Stimulated activated naive B cell treated with anti-CD40 and anti-IgM and Interleukin-4, amounts not matched to agents 10 μg/mL and 1 μg/mL and 100 μg/mL, for 72 hours (primary cell): Measurements from ENCODE around the gene SCD5.

Experiments
- ATAC-seq, 2 donors: fragments of 150-1000 bp; cut with Tn5 transposase; replicated peaks; 2 replicates each; pipeline ENCODE4 v1.10.0; 2021; ENCODE audit warnings: moderate library complexity in 1 of 2
- DNase-seq: peaks from one replicate; pipeline ENCODE4 v3.0.0; 2021
- H3K27ac Mint-ChIP-seq: one replicate; pipeline ENCODE4 v1.8.0; 2022; ENCODE audit warnings: mild to moderate bottlenecking, mixed read lengths
- H3K27me3 Mint-ChIP-seq, 2 donors: one replicate each; pipeline ENCODE4 v1.8.0; 2022; ENCODE audit warnings: mixed read lengths in 2 of 2
- H3K36me3 Mint-ChIP-seq, 2 donors: one replicate each; pipeline ENCODE4 v1.8.0; 2022; ENCODE audit warnings: mixed read lengths in 2 of 2, mild to moderate bottlenecking in 1 of 2
- H3K4me1 Mint-ChIP-seq, 2 donors: one replicate each; pipeline ENCODE4 v1.8.0; 2022; ENCODE audit warnings: mixed read lengths in 2 of 2, mild to moderate bottlenecking in 1 of 2
- H3K4me3 Mint-ChIP-seq, 2 donors: one replicate each; pipeline ENCODE4 v1.8.0; 2022; ENCODE audit warnings: mild to moderate bottlenecking in 2 of 2, mixed read lengths in 2 of 2, moderate library complexity in 1 of 2
- H3K9me3 Mint-ChIP-seq, 2 donors: one replicate each; pipeline ENCODE4 v1.8.0; 2022; ENCODE audit warnings: mixed read lengths in 2 of 2, mild to moderate bottlenecking in 1 of 2

Gene SCD5

DNA sequence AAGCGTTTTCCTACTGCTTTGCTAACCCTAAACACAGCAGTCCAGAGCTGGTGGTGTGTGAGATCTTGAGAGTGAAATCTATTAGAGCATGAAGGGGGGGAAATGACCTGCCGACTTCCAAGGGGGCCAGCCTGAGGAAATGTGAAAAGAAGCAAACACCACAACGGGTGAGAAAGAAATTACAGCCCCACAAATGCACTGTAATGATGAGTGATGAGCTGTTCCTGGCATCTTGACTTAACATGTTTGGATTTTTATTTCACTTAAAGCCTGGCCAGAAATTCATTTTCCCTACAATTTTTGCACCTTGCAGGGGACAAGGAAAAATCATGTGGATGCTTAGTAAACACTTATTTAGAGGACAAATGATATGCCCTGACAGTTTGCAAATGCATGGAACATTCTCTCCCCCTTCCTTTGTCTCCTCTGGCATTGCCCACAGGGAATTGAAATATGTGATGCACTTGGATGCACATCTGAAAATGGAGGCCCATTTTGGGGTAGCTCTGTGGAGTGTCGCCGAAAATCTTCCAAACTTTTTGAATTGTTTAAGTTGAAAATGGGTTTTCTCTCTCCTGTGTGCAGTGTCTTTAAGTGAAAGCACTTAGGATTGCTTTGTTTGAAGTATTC, 152.5 kb downstream of the SCD5 start:
- no peaks in the 10 kb centered on the region for H3K36me3 Mint-ChIP-seq
- no peaks in the 10 kb centered on the region for H3K4me1 Mint-ChIP-seq
- no peak overlapping the region for H3K27ac Mint-ChIP-seq
- no peak for ATAC-seq
- no peaks in the 10 kb centered on the region for H3K9me3 Mint-ChIP-seq
- DNase-seq: no peak
- H3K27me3 Mint-ChIP-seq: no peaks in the 10 kb centered on the region
- no peak overlapping the region for H3K4me3 Mint-ChIP-seq

- no peak overlapping the region for H3K4me3 Mint-ChIP-seq
- no peaks in the 10 kb centered on the region for H3K27me3 Mint-ChIP-seq
- no peak for DNase-seq
- H3K4me1 Mint-ChIP-seq: no peaks in the 10 kb centered on the region
- no peaks in the 10 kb centered on the region for H3K36me3 Mint-ChIP-seq
- no peak for ATAC-seq
- no peaks in the 10 kb centered on the region for H3K9me3 Mint-ChIP-seq
- H3K27ac Mint-ChIP-seq: no peak overlapping the region
Observed at GRCh38 chr4:82644734-82645126, 153.9 kb downstream of the SCD5 start.

- DNase-seq (no peak), ATAC-seq (no peak)
- no peaks in the 10 kb centered on the region for H3K9me3 Mint-ChIP-seq
- H3K36me3 Mint-ChIP-seq: no peaks in the 10 kb centered on the region
- no peaks in the 10 kb centered on the region for H3K27me3 Mint-ChIP-seq
- H3K4me1 Mint-ChIP-seq: no peaks in the 10 kb centered on the region
- H3K27ac Mint-ChIP-seq: no peak overlapping the region
- no peak overlapping the region for H3K4me3 Mint-ChIP-seq
Observed at GRCh38 chr4:82643994-82644733, 154.4 kb downstream of the SCD5 start.

GRCh38 chr4:82642331-82642730, 156.3 kb downstream of the SCD5 start:
- DNase-seq: no peak
- H3K36me3 Mint-ChIP-seq: no peaks in the 10 kb centered on the region
- H3K9me3 Mint-ChIP-seq: peaks cover 0 to 1% of the 10 kb centered on the region in 2 donors
- H3K4me3 Mint-ChIP-seq: no peak overlapping the region
- no peaks in the 10 kb centered on the region for H3K27me3 Mint-ChIP-seq
- ATAC-seq: peak in 1 of 2 donors; percentile 31
- no peak overlapping the region for H3K27ac Mint-ChIP-seq
- no peaks in the 10 kb centered on the region for H3K4me1 Mint-ChIP-seq

- peaks cover 0 to 1% of the 10 kb centered on the region in 2 donors for H3K9me3 Mint-ChIP-seq
- H3K4me3 Mint-ChIP-seq: no peak overlapping the region
- ATAC-seq (no peak), DNase-seq (no peak)
- H3K4me1 Mint-ChIP-seq: no peaks in the 10 kb centered on the region
- H3K27me3 Mint-ChIP-seq: no peaks in the 10 kb centered on the region
- H3K36me3 Mint-ChIP-seq: no peaks in the 10 kb centered on the region
- H3K27ac Mint-ChIP-seq: no peak overlapping the region
Observed at GRCh38 chr4:82640540-82640939, 158.1 kb downstream of the SCD5 start.

GRCh38 chr4:82639971-82640370, 158.6 kb downstream of the SCD5 start:
- ATAC-seq (no peak), DNase-seq (no peak)
- Mint-ChIP-seq H3K9me3 (peaks cover 0 to 1% of the 10 kb centered on the region in 2 donors), H3K27me3 (no peaks in the 10 kb centered on the region), H3K4me1 (no peaks in the 10 kb centered on the region), H3K4me3 (no peak overlapping the region), H3K27ac (no peak overlapping the region), H3K36me3 (no peaks in the 10 kb centered on the region)

DNA sequence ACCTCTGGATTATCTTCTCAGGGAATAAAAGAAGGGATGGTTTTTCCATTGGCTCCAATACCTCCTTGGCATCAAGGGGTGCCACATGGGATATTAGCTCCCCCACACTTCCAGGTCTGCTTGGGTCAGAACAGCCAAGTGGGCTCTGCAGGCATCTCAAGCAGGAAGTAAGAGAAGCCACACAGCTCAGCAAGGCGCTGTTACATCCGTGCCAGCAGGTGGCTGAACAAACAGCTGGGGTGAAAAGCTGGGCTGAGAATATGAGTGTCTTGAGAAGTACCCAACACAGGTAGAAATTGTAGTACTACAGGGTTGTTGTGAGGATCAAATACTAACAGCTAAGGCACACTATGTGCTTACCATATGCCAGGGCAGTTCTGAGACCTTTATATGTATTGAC, 160.1 kb downstream of the SCD5 start:
- Mint-ChIP-seq H3K9me3 (peaks cover 0 to 3% of the 10 kb centered on the region in 2 donors), H3K36me3 (no peaks in the 10 kb centered on the region), H3K27ac (no peak overlapping the region), H3K4me3 (no peak overlapping the region), H3K27me3 (no peaks in the 10 kb centered on the region), H3K4me1 (no peaks in the 10 kb centered on the region)
- ATAC-seq (no peak), DNase-seq (no peak)

DNA sequence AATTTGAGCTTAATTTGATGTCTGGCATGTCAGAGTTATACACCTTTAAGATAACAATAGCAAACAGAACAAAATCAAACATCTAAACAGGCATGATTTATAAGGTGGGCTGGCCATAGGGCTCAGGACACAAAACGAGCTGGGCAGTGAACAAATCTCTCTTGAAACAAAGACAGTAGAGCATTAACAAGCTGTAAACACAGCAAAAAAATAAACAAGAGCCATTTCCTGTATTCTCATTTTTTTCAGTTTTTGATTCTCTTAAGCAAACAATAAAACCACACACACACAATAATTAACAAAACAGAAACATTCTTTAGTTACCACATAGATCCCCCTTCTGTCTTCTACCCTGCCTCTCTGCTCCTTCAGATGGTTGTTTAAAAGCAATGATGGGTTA, 168.5 kb downstream of the SCD5 start:
- ATAC-seq: no peak
- no peaks in the 10 kb centered on the region for H3K36me3 Mint-ChIP-seq
- no peak overlapping the region for H3K4me3 Mint-ChIP-seq
- no peaks in the 10 kb centered on the region for H3K4me1 Mint-ChIP-seq
- no peak overlapping the region for H3K27ac Mint-ChIP-seq
- H3K9me3 Mint-ChIP-seq: peaks cover 0 to 4% of the 10 kb centered on the region in 2 donors
- H3K27me3 Mint-ChIP-seq: no peaks in the 10 kb centered on the region
- DNase-seq: no peak

GRCh38 chr4:82629238-82630000, 169.2 kb downstream of the SCD5 start:
- Mint-ChIP-seq H3K9me3 (peaks cover 0 to 4% of the 10 kb centered on the region in 2 donors), H3K27me3 (no peaks in the 10 kb centered on the region), H3K4me3 (no peak overlapping the region), H3K36me3 (no peaks in the 10 kb centered on the region), H3K27ac (no peak overlapping the region), H3K4me1 (no peaks in the 10 kb centered on the region)
- ATAC-seq (no peak), DNase-seq (no peak)

DNA sequence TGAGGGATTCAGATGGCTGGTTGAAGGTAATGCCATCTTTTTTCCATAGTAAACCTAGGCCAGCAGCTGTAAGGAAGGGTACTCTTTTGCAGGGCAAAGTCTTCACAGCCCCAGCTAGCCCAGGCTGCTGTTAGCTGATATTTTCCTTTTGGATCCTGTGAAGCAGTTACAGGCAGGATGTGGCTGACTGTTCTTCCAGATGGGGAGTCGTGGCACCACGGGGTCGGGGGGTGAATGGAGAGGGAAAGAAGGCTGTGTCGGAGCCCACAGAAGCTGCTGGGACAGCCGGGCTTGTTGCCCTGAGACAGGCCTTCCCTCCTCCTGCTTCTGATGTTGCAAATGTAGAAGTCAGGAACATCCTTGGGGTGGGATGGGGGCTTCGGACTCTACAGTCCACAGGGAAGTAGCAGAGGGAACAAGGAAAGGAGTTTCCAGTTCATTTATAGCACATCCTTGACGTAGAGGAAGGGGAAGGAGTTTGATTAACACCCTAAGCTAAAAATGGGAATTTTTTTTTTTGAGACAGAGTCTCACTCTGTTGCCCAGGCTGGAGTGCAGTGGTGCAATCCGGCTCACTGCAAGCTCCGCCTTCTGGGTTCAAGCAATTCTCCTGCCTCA, 172.2 kb downstream of the SCD5 start:
- Mint-ChIP-seq H3K4me1 (no peaks in the 10 kb centered on the region), H3K27ac (no peak overlapping the region), H3K9me3 (no peaks in the 10 kb centered on the region), H3K36me3 (no peaks in the 10 kb centered on the region), H3K27me3 (no peaks in the 10 kb centered on the region), H3K4me3 (no peak overlapping the region)
- ATAC-seq (no peak), DNase-seq (no peak)

DNA sequence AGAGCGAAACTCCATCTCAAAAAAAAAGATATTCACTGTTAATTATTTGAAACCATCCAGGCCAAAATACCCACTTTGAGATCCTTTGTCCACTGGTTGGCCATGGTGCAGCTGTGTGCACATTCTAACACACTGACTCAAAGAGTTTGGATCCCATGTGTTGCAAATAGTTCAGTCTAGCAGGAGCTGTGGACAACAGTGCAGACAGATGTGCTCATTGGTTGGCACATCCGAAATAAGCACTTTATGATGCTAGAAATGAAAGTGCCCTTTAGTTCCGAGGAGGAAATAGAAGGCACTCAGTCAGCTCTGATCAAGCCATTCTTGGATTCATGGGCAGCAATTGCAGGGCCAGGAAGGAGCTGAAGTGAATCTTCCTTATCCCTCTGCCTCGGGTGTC, 173.8 kb downstream of the SCD5 start:
- Mint-ChIP-seq H3K36me3 (no peaks in the 10 kb centered on the region), H3K9me3 (no peaks in the 10 kb centered on the region), H3K4me3 (no peak overlapping the region), H3K4me1 (no peaks in the 10 kb centered on the region), H3K27me3 (no peaks in the 10 kb centered on the region), H3K27ac (no peak overlapping the region)
- DNase-seq: no peak
- ATAC-seq: no peak

DNA sequence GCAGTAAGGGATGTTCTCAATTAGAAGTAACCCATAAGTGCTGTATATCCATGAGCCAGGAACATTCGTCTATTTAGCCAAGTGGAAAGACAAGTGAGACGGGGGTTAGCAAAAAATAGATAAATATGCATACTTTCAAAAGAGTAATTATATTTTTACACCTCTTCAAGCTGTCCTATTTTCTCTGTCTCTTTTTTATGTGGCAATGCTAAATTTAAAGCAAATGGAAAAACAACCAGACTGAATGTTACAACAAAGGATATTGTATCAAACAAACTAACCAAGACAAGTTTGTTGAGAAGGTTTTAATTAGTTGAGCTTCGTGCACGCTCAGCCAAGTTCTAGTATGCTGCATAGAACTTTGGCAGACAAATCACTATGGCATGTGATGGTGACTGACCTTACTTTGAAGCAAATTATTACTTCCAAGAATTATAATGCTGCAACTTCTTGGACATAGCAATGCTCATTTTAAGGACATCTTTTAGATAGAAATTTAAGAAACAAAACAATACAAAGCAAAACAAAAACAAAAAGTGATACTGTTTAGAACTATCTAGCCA, 175.4 kb downstream of the SCD5 start:
- no peak for ATAC-seq

GRCh38 chr4:82621251-82621650, 177.3 kb downstream of the SCD5 start:
- Mint-ChIP-seq H3K9me3 (no peaks in the 10 kb centered on the region), H3K4me1 (no peaks in the 10 kb centered on the region), H3K36me3 (no peaks in the 10 kb centered on the region), H3K27me3 (no peaks in the 10 kb centered on the region), H3K4me3 (no peak overlapping the region), H3K27ac (no peak overlapping the region)
- DNase-seq (no peak), ATAC-seq (no peak)

More for the DNA sequence above, 175.4 kb downstream of the SCD5 start:
- Mint-ChIP-seq H3K27ac (no peak overlapping the region), H3K4me3 (no peak overlapping the region), H3K27me3 (no peaks in the 10 kb centered on the region), H3K4me1 (no peaks in the 10 kb centered on the region), H3K36me3 (no peaks in the 10 kb centered on the region), H3K9me3 (no peaks in the 10 kb centered on the region)
- no peak for DNase-seq

- Mint-ChIP-seq H3K36me3 (no peaks in the 10 kb centered on the region), H3K4me3 (no peak overlapping the region), H3K27me3 (no peaks in the 10 kb centered on the region), H3K4me1 (no peaks in the 10 kb centered on the region), H3K9me3 (no peaks in the 10 kb centered on the region), H3K27ac (no peak overlapping the region)
- ATAC-seq: no peak
- DNase-seq: no peak
Observed at GRCh38 chr4:82620126-82620735, 178.4 kb downstream of the SCD5 start.
